GM21825 (cell line): ENCODE results near the gene CARNS1.
"Not testable (repeated sequence)": the region's sequence is repeated elsewhere in the genome, so short reads cannot be mapped to it uniquely, and the experiment has no call there.

Experiments
- ATAC-seq: cut with Tn5 transposase; IDR thresholded peaks from one replicate; pipeline ENCODE4 v1.9.1; 2021; ENCODE audit warnings: mild to moderate bottlenecking, moderate library complexity; ENCODE audit not compliant: unreplicated experiment

The CARNS1 gene

GRCh38 chr11:67395555-67396258, 19.8 kb upstream of the CARNS1 start:
- no peak for ATAC-seq

- no peak for ATAC-seq
These were observed 19.3 kb upstream of the CARNS1 start for GRCh38 chr11:67396259-67396581.

GRCh38 chr11:67396587-67397389, 18.7 kb upstream of the CARNS1 start:
- ATAC-seq: no peak

GRCh38 chr11:67397536-67397935, 17.9 kb upstream of the CARNS1 start:
- no peak for ATAC-seq

GRCh38 chr11:67397986-67398660, 17.4 kb upstream of the CARNS1 start:
- ATAC-seq: no peak

- ATAC-seq: no peak
These were observed 16.6 kb upstream of the CARNS1 start for GRCh38 chr11:67398661-67399563.

- ATAC-seq: no peak
These were observed 15.1 kb upstream of the CARNS1 start for GRCh38 chr11:67400251-67400941.

GRCh38 chr11:67400942-67401494, 14.5 kb upstream of the CARNS1 start:
- ATAC-seq: no peak

GRCh38 chr11:67401495-67402191, 13.8 kb upstream of the CARNS1 start, which contains the start of gene PPP1CA:
TSS of gene PPP1CA (minus strand) at chr11:67401858. CDS start at chr11:67401782, 76 bp downstream.
- peak; percentile 50 for ATAC-seq

- not testable (repeated sequence) for ATAC-seq
These were observed 13.2 kb upstream of the CARNS1 start for GRCh38 chr11:67402192-67402839.

- not testable (repeated sequence) for ATAC-seq
These were observed 12.4 kb upstream of the CARNS1 start for GRCh38 chr11:67403085-67403484.

GRCh38 chr11:67404515-67405195, 10.8 kb upstream of the CARNS1 start:
- ATAC-seq: no peak

GRCh38 chr11:67405196-67405567, 10.3 kb upstream of the CARNS1 start:
- no peak for ATAC-seq

GRCh38 chr11:67405688-67406339, 9.7 kb upstream of the CARNS1 start:
- no peak for ATAC-seq

GRCh38 chr11:67406420-67406968, 9.0 kb upstream of the CARNS1 start:
- no peak for ATAC-seq

- no peak for ATAC-seq
These were observed 8.3 kb upstream of the CARNS1 start for GRCh38 chr11:67406969-67407687.

GRCh38 chr11:67407688-67408163, 7.8 kb upstream of the CARNS1 start:
- ATAC-seq: no peak
